Coronary artery (tissue), 2 donors: ENCODE data around the gene ACMSD.
"Not testable (repeated sequence)": the region's sequence is repeated elsewhere in the genome, so short reads cannot be mapped to it uniquely, and the experiment has no call there.

Experiments used
- DNase-seq: peaks from one replicate; pipeline ENCODE4 v3.0.0-alpha.2; 2017; ENCODE audit warnings: low spot score
- H3K27ac ChIP-seq, 2 donors: fragments of 200-600 bp; sonication (generic); one replicate each; pipeline ENCODE4 v1.5.1; 2016 to 2019
- H3K4me3 ChIP-seq: fragments of 200-600 bp; sonication (generic); 2 replicates; pipeline ENCODE4 v1.5.1; 2016; ENCODE audit warnings: mild to moderate bottlenecking, moderate library complexity
- TF ChIP-seq, protein P1 (sequence below): fragments of 200-600 bp; sonication (generic); IDR thresholded peaks from one replicate; pipeline ENCODE4 v1.5.1; 2019; ENCODE audit warnings: antibody characterized with exemption

The ACMSD gene

DNA sequence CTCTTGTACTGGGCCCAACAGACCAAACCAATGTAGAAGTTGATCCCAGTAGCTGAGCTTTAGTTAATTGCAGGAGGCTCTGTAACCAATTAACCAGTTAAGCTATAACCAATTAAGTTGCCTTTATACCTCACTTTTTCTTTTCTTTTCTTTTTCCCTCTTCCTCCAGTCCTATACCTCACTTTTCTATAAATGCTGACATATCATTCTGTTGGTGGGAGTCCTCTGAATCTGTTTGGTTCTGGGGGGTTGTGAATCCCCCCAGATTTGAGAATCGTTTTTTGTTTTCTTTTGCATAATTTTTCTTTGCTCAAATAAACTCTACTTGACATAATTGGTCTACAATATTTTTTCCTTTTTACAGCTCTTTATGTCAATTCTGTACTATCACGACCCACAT lies 38.1 kb upstream of the ACMSD start:
- H3K27ac ChIP-seq = no peak overlapping the region
- no peak overlapping the region for H3K4me3 ChIP-seq
- TF ChIP-seq, protein P1, sequence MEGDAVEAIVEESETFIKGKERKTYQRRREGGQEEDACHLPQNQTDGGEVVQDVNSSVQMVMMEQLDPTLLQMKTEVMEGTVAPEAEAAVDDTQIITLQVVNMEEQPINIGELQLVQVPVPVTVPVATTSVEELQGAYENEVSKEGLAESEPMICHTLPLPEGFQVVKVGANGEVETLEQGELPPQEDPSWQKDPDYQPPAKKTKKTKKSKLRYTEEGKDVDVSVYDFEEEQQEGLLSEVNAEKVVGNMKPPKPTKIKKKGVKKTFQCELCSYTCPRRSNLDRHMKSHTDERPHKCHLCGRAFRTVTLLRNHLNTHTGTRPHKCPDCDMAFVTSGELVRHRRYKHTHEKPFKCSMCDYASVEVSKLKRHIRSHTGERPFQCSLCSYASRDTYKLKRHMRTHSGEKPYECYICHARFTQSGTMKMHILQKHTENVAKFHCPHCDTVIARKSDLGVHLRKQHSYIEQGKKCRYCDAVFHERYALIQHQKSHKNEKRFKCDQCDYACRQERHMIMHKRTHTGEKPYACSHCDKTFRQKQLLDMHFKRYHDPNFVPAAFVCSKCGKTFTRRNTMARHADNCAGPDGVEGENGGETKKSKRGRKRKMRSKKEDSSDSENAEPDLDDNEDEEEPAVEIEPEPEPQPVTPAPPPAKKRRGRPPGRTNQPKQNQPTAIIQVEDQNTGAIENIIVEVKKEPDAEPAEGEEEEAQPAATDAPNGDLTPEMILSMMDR = no peak
- DNase-seq = no peak

DNA sequence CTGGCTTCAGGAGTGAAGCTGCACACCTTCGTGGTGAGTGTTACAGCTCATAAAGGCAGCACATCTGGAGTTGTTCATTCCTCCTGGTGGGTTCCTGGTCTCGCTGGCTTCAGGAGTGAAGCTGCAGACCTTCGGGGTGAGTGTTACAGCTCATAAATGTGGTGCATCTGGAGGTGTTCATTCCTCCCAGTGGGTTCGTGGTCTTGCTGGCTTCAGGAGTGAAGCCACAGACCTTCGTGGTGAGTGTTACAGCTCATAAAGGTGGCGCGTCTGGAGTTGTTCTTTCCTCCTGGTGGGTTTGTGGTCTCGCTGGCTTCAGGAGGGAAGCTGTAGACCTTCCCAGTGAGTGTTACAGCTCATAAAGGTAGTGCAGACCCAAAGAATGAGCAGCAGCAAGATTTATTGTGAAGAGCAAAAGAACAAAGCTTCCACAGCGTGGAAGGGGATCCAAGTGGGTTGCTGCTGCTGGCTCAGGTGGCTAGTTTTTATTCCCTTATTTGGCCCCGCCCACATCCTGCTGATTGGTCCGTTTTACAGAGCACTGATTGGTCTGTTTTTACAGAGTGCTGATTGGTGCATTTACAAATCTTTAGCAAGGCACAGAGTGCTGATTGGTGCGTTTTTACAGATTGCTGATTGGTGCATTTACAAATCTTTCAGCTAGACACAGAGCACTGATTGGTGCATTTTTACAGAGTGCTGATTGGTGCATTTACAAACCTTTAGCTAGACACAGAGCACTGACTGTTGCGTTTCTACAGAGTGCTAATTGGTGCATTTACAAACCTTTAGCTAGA lies 34.6 kb upstream of the ACMSD start:
- H3K27ac ChIP-seq, DNase-seq, H3K4me3 ChIP-seq: not testable (repeated sequence)

DNA sequence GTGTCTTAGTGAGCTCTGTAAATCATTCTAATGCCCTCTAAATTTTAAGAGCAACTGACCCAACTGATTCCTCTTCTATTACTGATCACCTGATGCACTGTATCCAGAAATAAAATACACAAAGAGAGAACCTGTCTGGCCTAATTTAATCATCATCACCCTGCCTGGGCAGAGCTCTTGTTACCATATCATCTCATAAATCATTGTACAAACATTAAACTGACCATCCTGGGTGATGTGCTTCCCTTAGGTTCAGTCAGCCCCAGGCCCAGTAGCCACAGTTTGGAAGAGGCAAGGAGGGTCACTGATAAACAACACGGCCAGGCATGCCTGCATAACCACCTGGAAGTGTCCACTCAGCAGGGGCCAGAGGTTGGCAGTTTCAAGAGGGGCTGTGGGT lies 22.7 kb upstream of the ACMSD start:
- H3K4me3 ChIP-seq = no peak overlapping the region
- DNase-seq = no peak
- TF ChIP-seq, protein P1 = no peak
- no peak overlapping the region for H3K27ac ChIP-seq

DNA sequence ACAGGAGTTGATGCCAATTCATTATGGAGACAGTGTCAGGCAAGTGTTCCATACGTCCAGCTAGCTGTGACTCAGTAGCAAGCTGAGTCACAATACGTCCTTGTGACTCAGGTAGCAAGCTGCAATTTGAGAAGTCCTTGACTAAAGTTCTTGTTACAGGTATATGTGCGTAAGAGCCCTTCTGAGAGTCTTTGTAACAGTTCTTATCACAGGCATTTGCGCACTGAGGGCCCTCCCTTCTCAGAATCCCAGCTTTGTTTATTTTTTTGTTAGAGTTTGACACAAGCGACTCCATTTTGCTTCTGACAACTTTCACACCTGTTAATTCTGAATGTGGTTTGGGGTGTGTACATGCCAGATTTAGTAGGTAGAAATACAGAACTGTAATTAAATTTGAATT lies 20.1 kb upstream of the ACMSD start:
- no peak overlapping the region for H3K4me3 ChIP-seq
- DNase-seq = no peak
- TF ChIP-seq, protein P1 = no peak
- H3K27ac ChIP-seq = no peak overlapping the region

DNA sequence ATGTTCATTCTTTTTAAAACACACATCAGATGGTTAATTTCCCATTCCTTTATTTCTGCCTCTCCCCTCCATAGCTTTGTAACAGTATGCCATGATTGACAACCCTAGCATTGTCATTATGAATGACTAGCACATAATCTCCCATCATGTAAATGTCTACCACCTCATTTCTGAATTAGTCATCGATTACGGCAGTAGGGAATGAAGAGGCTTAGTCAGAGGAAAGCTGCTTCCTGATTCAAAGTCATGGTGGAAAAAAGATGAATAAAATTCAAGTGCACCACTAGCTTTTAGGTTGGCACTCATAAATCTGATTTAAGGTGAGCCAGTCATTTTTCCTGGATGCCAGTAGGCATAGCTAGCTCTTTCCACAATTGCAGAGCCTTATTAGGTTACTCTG lies 19.1 kb upstream of the ACMSD start:
- H3K4me3 ChIP-seq = no peak overlapping the region
- H3K27ac ChIP-seq = no peak overlapping the region
- TF ChIP-seq, protein P1 = no peak
- no peak for DNase-seq

DNA sequence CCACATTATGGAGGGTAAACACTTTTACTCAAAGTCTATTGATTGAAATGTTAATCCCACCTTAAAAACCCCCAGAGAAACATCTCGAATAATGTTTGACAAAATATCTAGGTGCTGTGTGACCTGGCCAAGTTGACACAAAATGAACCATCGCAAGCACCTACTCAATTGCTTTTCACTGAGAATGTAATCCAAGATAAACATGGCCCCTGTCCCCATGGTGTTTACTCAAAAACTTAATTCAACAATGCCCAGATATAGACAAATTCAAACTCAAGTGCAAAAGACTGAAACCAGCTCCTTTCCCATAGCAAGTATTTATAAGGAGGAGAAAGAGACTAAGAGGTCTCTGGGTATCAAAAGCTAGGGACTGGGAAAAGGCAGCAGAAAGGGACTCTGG lies 15.0 kb upstream of the ACMSD start:
- TF ChIP-seq, protein P1 = no peak
- no peak for DNase-seq
- no peak overlapping the region for H3K4me3 ChIP-seq
- H3K27ac ChIP-seq = no peak overlapping the region

DNA sequence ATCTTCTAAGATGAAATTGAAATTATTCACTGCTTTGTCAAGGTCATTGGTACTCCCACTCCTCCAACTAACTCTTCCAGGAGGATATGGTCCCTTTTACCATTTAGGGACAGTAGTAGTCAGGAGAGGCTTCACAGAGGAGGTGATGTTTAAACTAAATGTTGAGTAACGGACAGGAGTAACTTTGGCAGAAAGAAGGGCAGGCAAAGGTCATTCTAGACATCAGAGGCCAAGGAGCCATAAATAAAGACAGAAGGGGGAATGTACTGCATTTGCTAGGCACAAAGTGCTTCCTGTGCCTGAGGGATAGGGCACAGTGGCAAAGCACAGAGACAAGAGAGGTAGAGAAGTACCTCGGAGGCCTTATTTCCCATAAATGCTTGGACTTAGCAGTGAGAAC lies 14.6 kb upstream of the ACMSD start:
- DNase-seq = no peak

DNA sequence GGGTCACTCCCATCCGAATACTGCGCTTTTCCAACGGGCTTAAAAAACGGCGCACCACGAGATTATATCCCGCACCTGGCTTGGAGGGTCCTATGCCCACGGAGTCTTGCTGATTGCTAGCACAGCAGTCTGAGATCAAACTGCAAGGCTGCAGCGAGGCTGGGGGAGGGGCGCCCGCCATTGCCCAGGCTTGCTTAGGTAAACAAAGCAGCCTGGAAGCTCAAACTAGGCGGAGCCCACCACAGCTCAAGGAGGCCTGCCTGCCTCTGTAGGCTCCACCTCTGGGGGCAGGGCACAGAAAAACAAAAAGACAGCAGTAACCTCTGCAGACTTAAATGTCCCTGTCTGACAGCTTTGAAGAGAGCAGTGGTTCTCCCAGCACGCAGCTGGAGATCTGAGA lies 12.7 kb upstream of the ACMSD start:
- not testable (repeated sequence) for H3K4me3 ChIP-seq, H3K27ac ChIP-seq, DNase-seq

More for the DNA sequence above, 14.6 kb upstream of the ACMSD start:
- Histone ChIP-seq H3K27ac (no peak overlapping the region), H3K4me3 (no peak overlapping the region)
- TF ChIP-seq, protein P1 = no peak
